ENCODE measurements around the gene DYNLL2. TPM values are rescaled to one million over a fixed set of nuclear protein-coding genes. Genes with fewer than 3 reads are reported as not detected.

DYNLL2 gene
- total RNA-seq, 1 experiment from 2014 or later = 38.7 TPM

- Histone ChIP-seq H3K79me2 (ENCODE audit: insufficient read depth, low read length) (peaks cover 18% of the 10 kb centered on the region; the same call in 1 of the 2 replicates), H4K20me1 (ENCODE audit: control insufficient read depth, insufficient read depth, insufficient read length) (no peaks in the 10 kb centered on the region)
These were observed 7.9 kb downstream of the DYNLL2 start for GRCh38 chr17:58091024-58091567.

More at GRCh38 chr17:58091024-58091567, 7.9 kb downstream of the DYNLL2 start:
- Histone ChIP-seq H3K27me3 (ENCODE audit: insufficient read depth, low read length) (no peaks in the 10 kb centered on the region), H3K56ac (ENCODE audit: insufficient read length, low read depth, low read length) (no peak overlapping the region), H3K4me2 (ENCODE audit: insufficient read depth, insufficient read length, low read length) (no peak overlapping the region), H3K9me3 (ENCODE audit: control insufficient read depth, low read depth, low read length) (no peaks in the 10 kb centered on the region), H3K9ac (ENCODE audit: extremely low read depth, insufficient read length, low read length) (no peak overlapping the region), H2BK12ac (ENCODE audit: insufficient read length, low read depth, low read length) (no peak overlapping the region), H3K18ac (ENCODE audit: insufficient read length, low read depth, low read length) (no peak overlapping the region), H3T11ph (ENCODE audit: low read length) (no peak overlapping the region), H4K5ac (ENCODE audit: insufficient read length, low read depth, low read length) (no peak overlapping the region), H4K91ac (ENCODE audit: insufficient read length, low read depth, low read length) (no peak overlapping the region), H2AFZ (ENCODE audit: low read length) (no peak overlapping the region), H3K4me1 (ENCODE audit: insufficient read depth, low read length) (no peaks in the 10 kb centered on the region; the same call in 1 of the 2 replicates), H3K23me2 (ENCODE audit: insufficient read length, low read depth, low read length, poor library complexity, severe bottlenecking) (no peaks in the 10 kb centered on the region), H4K8ac (replicated peaks; ENCODE audit: insufficient read length, low read depth, low read length) (no peak overlapping the region), H3K27ac (ENCODE audit: insufficient read length, low read depth, low read length) (no peak overlapping the region), H3K4ac (ENCODE audit: low read depth, low read length) (no peak overlapping the region), H2BK5ac (ENCODE audit: insufficient read length, low read length) (no peak overlapping the region), H2BK20ac (ENCODE audit: low read depth, low read length, poor library complexity, severe bottlenecking) (no peak overlapping the region), H3K23ac (ENCODE audit: insufficient read length, low read depth, low read length) (no peak overlapping the region), H2BK120ac (ENCODE audit: low read depth, low read length, poor library complexity, severe bottlenecking) (no peak overlapping the region), H2AK5ac (ENCODE audit: insufficient read length, low read length) (no peak overlapping the region), H3K79me1 (ENCODE audit: insufficient read depth, low read depth, low read length, poor library complexity, severe bottlenecking) (peaks cover 9% of the 10 kb centered on the region), H2BK15ac (ENCODE audit: low read depth, low read length) (no peak overlapping the region), H3K14ac (ENCODE audit: insufficient read depth, low read length) (no peak overlapping the region)
- no peak overlapping the region; a peak in 1 of 7 replicates for H3K27ac Mint-ChIP-seq
- H3K27me3 Mint-ChIP-seq (ENCODE audit: low read depth) = no peaks in the 10 kb centered on the region
- H3K36me3 Mint-ChIP-seq (ENCODE audit: insufficient read depth in 1 of 3, low read depth in 3 of 3) = peaks cover 52 to 80% (median 77%) of the 10 kb centered on the region in 3 experiments; a peak in 6 of 7 replicates
- H3K4me3 Mint-ChIP-seq = no peak overlapping the region
- H3K9me3 Mint-ChIP-seq = no peaks in the 10 kb centered on the region
- no CpG with 5 or more reads among the region's 2 CpGs for WGBS (ENCODE audit: extremely low coverage, insufficient read length, low lambda C conversion rate)
- no peak for TF ChIP-seq CTCF (conservative IDR thresholded peaks at IDR 0.05)
- no peak for DNase-seq
- H3K4me1 Mint-ChIP-seq = peaks cover 10 to 12% of the 10 kb centered on the region in 2 experiments; a peak in 3 of 4 replicates

Data from H9 (cell line).